ENCODE measurements around the gene TMEM242. TPM values are rescaled to one million over a fixed set of nuclear protein-coding genes. Genes with fewer than 3 reads are reported as not detected.

The TMEM242 gene
- total RNA-seq, 1 donor from 2014 or later: 9.7 TPM

GRCh38 chr6:157258878-157259277 lies 64.4 kb downstream of the TMEM242 start:
- Histone ChIP-seq H4K20me1 (ENCODE audit: insufficient read depth, low read length) (no peaks in the 10 kb centered on the region), H3K27me3 (ENCODE audit: insufficient read depth, low read length) (peaks cover 12% of the 10 kb centered on the region), H3K4me1 (ENCODE audit: insufficient read depth, low read length) (no peaks in the 10 kb centered on the region), H3K4me2 (ENCODE audit: low read length) (no peak overlapping the region), H3K9me3 (ENCODE audit: insufficient read depth, low read depth, low read length) (no peaks in the 10 kb centered on the region), H3K27ac (ENCODE audit: low read depth, low read length) (no peak overlapping the region), H3K9ac (ENCODE audit: low read length) (no peak overlapping the region), H3K36me3 (ENCODE audit: insufficient read depth, low read length) (no peaks in the 10 kb centered on the region), H3K79me2 (ENCODE audit: insufficient read depth, low read length) (no peaks in the 10 kb centered on the region), H2AFZ (ENCODE audit: low read depth, low read length) (no peak overlapping the region), H3K4me3 (ENCODE audit: insufficient read depth, low read depth, low read length) (no peak overlapping the region)
- DNase-seq (ENCODE audit: low read depth) (no peak), FAIRE-seq (no peak)
- Mint-ChIP-seq H3K27me3 (ENCODE audit: low read depth, unreplicated experiment) (peaks cover 40% of the 10 kb centered on the region), H3K9me3 (ENCODE audit: unreplicated experiment) (peaks cover 4% of the 10 kb centered on the region), H3K36me3 (ENCODE audit: low read depth, unreplicated experiment) (peaks cover 2% of the 10 kb centered on the region), H3K4me1 (ENCODE audit: low read depth, unreplicated experiment) (peaks cover 6% of the 10 kb centered on the region), H3K27ac (ENCODE audit: unreplicated experiment) (no peak overlapping the region), H3K4me3 (ENCODE audit: unreplicated experiment) (no peak overlapping the region)
- TF ChIP-seq EZH2 (IDR thresholded peaks at IDR 0.05; ENCODE audit: insufficient read depth, low read length) (no peak), CTCF (IDR thresholded peaks at IDR 0.05; ENCODE audit: insufficient read depth, low read depth, low read length) (no peak)

GRCh38 chr6:157255079-157255478 lies 68.2 kb downstream of the TMEM242 start:
- H3K27ac Mint-ChIP-seq (ENCODE audit: unreplicated experiment): no peak overlapping the region
- Histone ChIP-seq H3K4me2 (ENCODE audit: low read length) (no peak overlapping the region), H2AFZ (ENCODE audit: low read depth, low read length) (no peak overlapping the region), H4K20me1 (ENCODE audit: insufficient read depth, low read length) (no peaks in the 10 kb centered on the region), H3K79me2 (ENCODE audit: insufficient read depth, low read length) (no peaks in the 10 kb centered on the region), H3K36me3 (ENCODE audit: insufficient read depth, low read length) (no peaks in the 10 kb centered on the region), H3K4me1 (ENCODE audit: insufficient read depth, low read length) (no peaks in the 10 kb centered on the region), H3K4me3 (ENCODE audit: insufficient read depth, low read depth, low read length) (no peak overlapping the region), H3K27ac (ENCODE audit: low read depth, low read length) (no peak overlapping the region), H3K27me3 (ENCODE audit: insufficient read depth, low read length) (peaks cover 17% of the 10 kb centered on the region), H3K9me3 (ENCODE audit: insufficient read depth, low read depth, low read length) (no peaks in the 10 kb centered on the region), H3K9ac (ENCODE audit: low read length) (no peak overlapping the region)
- FAIRE-seq (no peak), DNase-seq (ENCODE audit: low read depth) (no peak)
- H3K4me3 Mint-ChIP-seq (ENCODE audit: unreplicated experiment): no peak overlapping the region
- peaks cover 6% of the 10 kb centered on the region for H3K4me1 Mint-ChIP-seq (ENCODE audit: low read depth, unreplicated experiment)
- peaks cover 47% of the 10 kb centered on the region for H3K27me3 Mint-ChIP-seq (ENCODE audit: low read depth, unreplicated experiment)
- H3K36me3 Mint-ChIP-seq (ENCODE audit: low read depth, unreplicated experiment): no peaks in the 10 kb centered on the region
- TF ChIP-seq EZH2 (IDR thresholded peaks at IDR 0.05; ENCODE audit: insufficient read depth, low read length): no peak
- no peak for TF ChIP-seq CTCF (IDR thresholded peaks at IDR 0.05; ENCODE audit: insufficient read depth, low read depth, low read length)
- peaks cover 4% of the 10 kb centered on the region for H3K9me3 Mint-ChIP-seq (ENCODE audit: unreplicated experiment)

GRCh38 chr6:157254538-157254937 lies 68.8 kb downstream of the TMEM242 start:
- H3K4me3 ChIP-seq (ENCODE audit: insufficient read depth, low read depth, low read length): no peak overlapping the region
- no peaks in the 10 kb centered on the region for H3K36me3 ChIP-seq (ENCODE audit: insufficient read depth, low read length)
- peaks cover 19% of the 10 kb centered on the region for H3K27me3 ChIP-seq (ENCODE audit: insufficient read depth, low read length)
- H3K27ac ChIP-seq (ENCODE audit: low read depth, low read length): no peak overlapping the region
- no peak overlapping the region for H2AFZ ChIP-seq (ENCODE audit: low read depth, low read length)
- H3K9ac ChIP-seq (ENCODE audit: low read length): no peak overlapping the region
- TF ChIP-seq EZH2 (IDR thresholded peaks at IDR 0.05; ENCODE audit: insufficient read depth, low read length) (no peak), CTCF (IDR thresholded peaks at IDR 0.05; ENCODE audit: insufficient read depth, low read depth, low read length) (no peak)
- DNase-seq (ENCODE audit: low read depth) (no peak), FAIRE-seq (no peak)
- H3K4me1 Mint-ChIP-seq (ENCODE audit: low read depth, unreplicated experiment): peaks cover 2% of the 10 kb centered on the region
- H3K9me3 ChIP-seq (ENCODE audit: insufficient read depth, low read depth, low read length): no peaks in the 10 kb centered on the region
- peaks cover 4% of the 10 kb centered on the region for H3K9me3 Mint-ChIP-seq (ENCODE audit: unreplicated experiment)
- no peaks in the 10 kb centered on the region for H3K36me3 Mint-ChIP-seq (ENCODE audit: low read depth, unreplicated experiment)
- H3K4me1 ChIP-seq (ENCODE audit: insufficient read depth, low read length): no peaks in the 10 kb centered on the region
- H3K27me3 Mint-ChIP-seq (ENCODE audit: low read depth, unreplicated experiment): peaks cover 53% of the 10 kb centered on the region
- H3K27ac Mint-ChIP-seq (ENCODE audit: unreplicated experiment): no peak overlapping the region
- H4K20me1 ChIP-seq (ENCODE audit: insufficient read depth, low read length): no peaks in the 10 kb centered on the region
- H3K4me2 ChIP-seq (ENCODE audit: low read length): no peak overlapping the region
- H3K4me3 Mint-ChIP-seq (ENCODE audit: unreplicated experiment): no peak overlapping the region
- H3K79me2 ChIP-seq (ENCODE audit: insufficient read depth, low read length): no peaks in the 10 kb centered on the region

Data from astrocyte (in vitro differentiated cells and primary cell).